GM18520 (cell line): ENCODE results near the gene DDX17.

Source experiments
- ATAC-seq: cut with Tn5 transposase; IDR thresholded peaks from one replicate; pipeline ENCODE4 v1.9.1; 2021; ENCODE audit not compliant: unreplicated experiment

DDX17 gene

GRCh38 chr22:38467438-38467903, 38.6 kb downstream of the DDX17 start:
- ATAC-seq: no peak

- ATAC-seq: no peak
Observed at GRCh38 chr22:38465673-38466490, 40.2 kb downstream of the DDX17 start.

GRCh38 chr22:38464992-38465672, 41.0 kb downstream of the DDX17 start:
- no peak for ATAC-seq

- no peak for ATAC-seq
Observed at GRCh38 chr22:38462960-38463784, 42.9 kb downstream of the DDX17 start.

GRCh38 chr22:38461414-38462081, 44.6 kb downstream of the DDX17 start:
- ATAC-seq: no peak

- no peak for ATAC-seq
Observed at GRCh38 chr22:38461057-38461413, 45.1 kb downstream of the DDX17 start.

GRCh38 chr22:38460426-38460840, 45.7 kb downstream of the DDX17 start:
- no peak for ATAC-seq

GRCh38 chr22:38456841-38457699, 49.0 kb downstream of the DDX17 start:
- no peak for ATAC-seq

GRCh38 chr22:38456272-38456835, 49.8 kb downstream of the DDX17 start:
- ATAC-seq: no peak

- no peak for ATAC-seq
Observed at GRCh38 chr22:38455530-38456271, 50.4 kb downstream of the DDX17 start.

GRCh38 chr22:38455076-38455529, 51.0 kb downstream of the DDX17 start, which contains the start of gene KCNJ4:
TSS of gene KCNJ4 (minus strand) at chr22:38455199. CDS start at chr22:38428132, 27,067 bp downstream.
- no peak for ATAC-seq

GRCh38 chr22:38454353-38455075, 51.6 kb downstream of the DDX17 start:
- no peak for ATAC-seq

GRCh38 chr22:38453996-38454352, 52.1 kb downstream of the DDX17 start:
- no peak for ATAC-seq

- ATAC-seq: no peak
Observed at GRCh38 chr22:38453066-38453672, 52.9 kb downstream of the DDX17 start.

GRCh38 chr22:38452373-38453065, 53.6 kb downstream of the DDX17 start:
- no peak for ATAC-seq

- no peak for ATAC-seq
Observed at GRCh38 chr22:38451864-38452263, 54.2 kb downstream of the DDX17 start.

GRCh38 chr22:38451404-38451803, 54.7 kb downstream of the DDX17 start:
- no peak for ATAC-seq
